Measurements from ENCODE around the gene KCNT1. TPM values are rescaled to one million over a fixed set of nuclear protein-coding genes. Genes with fewer than 3 reads are reported as not detected.

The KCNT1 gene
- total and polyA plus RNA-seq, 10 of the 15 experiments (the other 5 are each of a cell fraction or from before 2014, with no cell fraction given) = not detected

GRCh38 chr9:135746565-135746964, 44.6 kb downstream of the KCNT1 start (continued):
- TF ChIP-seq CBX5 (IDR thresholded peaks at IDR 0.05; ENCODE audit: low read depth) (no peak), JUND (IDR thresholded peaks at IDR 0.05; ENCODE audit: low read depth, low read length) (no peak), RAD21 (IDR thresholded peaks at IDR 0.05; ENCODE audit: insufficient read depth, low read depth, low read length) (no peak), ZNF622 (IDR thresholded peaks at IDR 0.05) (no peak), IKZF2 (IDR thresholded peaks at IDR 0.05) (no peak), CREM (IDR thresholded peaks at IDR 0.05; ENCODE audit: low read depth) (no peak)

- TF ChIP-seq TBL1XR1 (IDR thresholded peaks at IDR 0.05; ENCODE audit: low read depth, low read length) (no peak), TAF1 (IDR thresholded peaks at IDR 0.05; ENCODE audit: borderline replicate concordance, low read depth, low read length) (no peak), SREBF1 (IDR thresholded peaks at IDR 0.05; ENCODE audit: low read length) (no peak), YBX1 (IDR thresholded peaks at IDR 0.05) (no peak), POLR2AphosphoS5 (IDR thresholded peaks at IDR 0.05; ENCODE audit: low read length) (no peak), SIN3A (IDR thresholded peaks at IDR 0.05; ENCODE audit: low read depth, low read length) (no peak), TCF7 (IDR thresholded peaks at IDR 0.05; ENCODE audit: borderline replicate concordance) (no peak)
- CTCF ChIA-PET = no interaction called here
Measured at GRCh38 chr9:135747311-135747710, 45.3 kb downstream of the KCNT1 start.

More at GRCh38 chr9:135747311-135747710, 45.3 kb downstream of the KCNT1 start:
- H3K4me2 ChIP-seq (ENCODE audit: control insufficient read depth, insufficient read depth) = no peak overlapping the region
- no peak overlapping the region for H3K4me3 ChIP-seq
- SMC1A ChIA-PET (ENCODE audit: uncharacterized antibody, unreplicated experiment) = no interaction called here
- H3K4me1 ChIP-seq (ENCODE audit: control insufficient read depth, insufficient read depth, low read length) = no peaks in the 10 kb centered on the region
- intact Hi-C loops (cut with micrococcal nuclease; ENCODE audit: unreplicated experiment) (no loop called here), in situ Hi-C loops (cut with MboI) (no loop called here)
- H2AFZ ChIP-seq (ENCODE audit: control insufficient read depth, low read depth, low read length) = no peak overlapping the region
- RAD21 ChIA-PET (ENCODE audit: unreplicated experiment) = no interaction called here
- FAIRE-seq (no peak), DNase-seq (ENCODE audit: low read depth, low spot score) (no peak), ATAC-seq (no peak)
- H3K27me3 ChIP-seq (replicated peaks in 1 of 2; ENCODE audit: control insufficient read depth in 2 of 2, insufficient read depth in 2 of 2, low read length in 1 of 2) = no peaks in the 10 kb centered on the region; a peak in 1 of 4 replicates
- no peak overlapping the region for H3K9ac ChIP-seq (ENCODE audit: control insufficient read depth, insufficient read depth, low read length)
- no peaks in the 10 kb centered on the region for H4K20me1 ChIP-seq (ENCODE audit: control insufficient read depth, insufficient read depth)
- no peaks in the 10 kb centered on the region for H3K79me2 ChIP-seq (ENCODE audit: control insufficient read depth, insufficient read depth, low read length)
- no peaks in the 10 kb centered on the region for H3K36me3 ChIP-seq (ENCODE audit: control insufficient read depth in 2 of 2, insufficient read depth in 2 of 2, low read length in 1 of 2)
- POLR2A ChIA-PET = no interaction called here
- BruUV-seq (replicated peaks) = no TSS peak
- no peak overlapping the region for H3K27ac ChIP-seq (ENCODE audit: control insufficient read depth, insufficient read depth)
- WGBS (ENCODE audit: insufficient coverage, insufficient replicate concordance, low lambda C conversion rate, missing lambda C conversion rate) = 52% methylated on average over 12 of the region's 13 CpGs
- no peaks in the 10 kb centered on the region for H3K9me3 ChIP-seq (replicated peaks; ENCODE audit: control insufficient read depth, insufficient read depth, low read length)

Measured in GM12878 (cell line).